Stimulated activated CD4-positive, alpha-beta T cell treated with anti-CD3 and anti-CD28 coated beads, Interleukin-2, amount 100 ng/mL, for 48 hours (primary cell): ENCODE data around the gene NOL4L.

Experiments
- DNase-seq, 2 donors: peaks; one replicate each; pipeline ENCODE4 v3.0.0-alpha.2; 2020

The NOL4L gene

DNA sequence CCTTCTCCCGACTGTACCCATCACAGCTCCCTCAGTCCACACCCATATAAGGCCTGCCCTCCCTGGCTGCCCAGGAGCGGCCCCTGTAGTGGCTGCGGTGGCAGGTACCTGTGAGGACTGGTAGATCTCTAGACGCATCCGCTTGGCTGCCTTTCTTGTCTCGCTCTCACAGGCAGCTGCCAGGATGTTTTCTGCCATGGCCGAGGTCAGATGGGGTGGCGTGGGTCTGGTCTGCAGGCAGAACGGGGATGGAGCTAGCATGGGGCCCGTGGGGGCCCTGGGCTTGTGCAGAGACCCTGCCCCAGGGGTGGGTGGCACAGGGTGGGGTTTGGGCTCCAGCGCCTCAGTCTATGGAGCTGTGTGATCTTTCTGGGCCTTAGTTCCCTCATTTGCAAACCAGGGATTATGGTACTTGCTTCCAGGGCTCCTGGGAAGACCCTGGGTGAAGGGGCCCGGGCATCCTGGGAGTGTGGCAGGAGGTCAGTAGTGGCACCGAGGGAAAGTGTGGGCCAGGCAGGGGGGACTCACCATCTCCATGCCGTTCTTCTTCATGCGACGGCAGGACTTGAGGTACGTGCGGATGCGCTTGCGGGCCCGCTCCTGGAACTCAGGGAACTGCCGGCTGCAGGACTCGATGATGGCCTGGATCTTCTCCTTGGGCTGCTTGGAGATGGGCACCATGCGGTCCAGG is 132.2 kb downstream of the NOL4L start:
- DNase-seq = no peak

DNA sequence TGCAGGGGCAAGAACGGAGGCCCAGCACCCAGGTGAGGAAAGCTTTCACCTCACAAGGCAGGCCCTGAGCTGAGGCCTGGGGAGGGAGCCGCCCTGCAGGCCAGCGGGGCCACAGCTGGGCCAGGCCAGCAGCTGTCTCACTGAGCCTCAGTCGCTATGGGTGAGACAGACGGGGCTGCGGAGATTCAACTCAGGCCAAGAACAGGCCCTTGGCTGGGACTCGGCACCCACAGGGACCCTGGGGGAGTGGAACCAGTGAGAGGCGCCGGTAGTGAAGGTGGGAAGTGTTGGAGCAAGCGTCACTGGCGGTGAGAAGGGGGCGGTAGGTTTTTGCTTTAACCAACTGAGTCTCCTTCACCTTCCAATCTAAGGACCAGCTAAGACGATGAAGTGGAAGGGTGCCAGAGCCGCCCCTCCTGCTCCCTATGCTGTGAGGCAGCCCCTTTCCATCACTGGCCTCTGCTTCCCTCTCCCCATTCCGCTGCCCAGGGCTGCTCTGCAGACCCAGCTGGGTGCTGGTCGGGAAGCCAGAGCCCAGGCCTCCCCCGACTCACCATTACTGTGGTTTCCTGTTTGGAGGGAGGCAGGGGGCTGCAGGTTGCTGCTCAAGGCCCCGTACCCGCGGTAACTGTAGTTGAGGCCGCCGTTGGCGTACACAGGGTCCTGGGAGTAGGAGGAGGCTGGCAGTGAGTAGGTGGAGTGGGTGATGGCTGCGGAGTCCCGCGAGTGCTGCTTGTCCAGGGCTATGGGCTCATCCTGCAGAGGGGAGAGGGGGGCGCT is 133.3 kb downstream of the NOL4L start:
- no peak for DNase-seq

DNA sequence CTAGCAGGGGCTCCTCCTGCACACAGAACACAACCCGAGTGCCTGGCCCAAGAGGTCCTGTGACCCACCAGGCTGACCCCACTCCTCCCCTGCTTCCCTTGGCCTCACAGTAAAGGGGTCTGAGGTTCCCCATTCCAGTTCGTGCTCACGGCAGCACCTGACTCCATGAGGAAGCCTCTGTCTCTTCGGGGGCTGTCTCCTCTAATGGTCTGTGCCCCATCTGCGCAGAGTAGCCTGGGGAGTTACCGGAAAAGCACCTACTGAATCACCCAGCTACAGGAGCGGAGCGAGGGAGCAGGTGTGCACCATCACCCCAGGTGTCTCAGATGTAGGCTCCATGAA is 133.8 kb downstream of the NOL4L start:
- DNase-seq = no peak

DNA sequence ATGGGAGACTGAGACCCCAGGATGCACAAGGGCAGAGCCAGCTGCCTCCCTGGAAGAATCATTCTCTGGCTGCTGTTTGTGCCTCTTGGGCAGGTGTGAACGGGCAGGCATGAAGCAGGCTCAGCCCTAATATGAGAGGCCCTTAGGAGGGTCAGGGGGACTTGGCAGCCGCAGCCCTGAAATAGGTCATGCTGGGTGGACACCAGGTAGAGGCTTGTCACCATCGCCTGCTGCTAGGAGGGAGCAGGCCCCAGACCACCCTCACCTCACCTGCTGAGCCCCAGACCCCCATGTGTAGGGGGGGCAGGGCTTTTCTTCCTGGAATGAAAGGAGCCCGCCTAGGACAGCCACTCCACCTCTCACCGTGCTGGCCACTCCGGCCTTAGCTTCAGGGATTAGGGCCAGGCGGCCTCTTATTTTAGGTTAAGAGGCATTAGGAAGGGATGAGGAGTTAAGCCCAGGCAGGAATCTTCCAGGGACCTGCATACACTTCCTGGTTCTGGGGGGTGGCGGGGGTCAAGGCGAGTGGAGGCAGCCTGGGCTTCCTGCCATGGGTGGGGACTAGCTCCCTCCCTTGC is 134.6 kb downstream of the NOL4L start:
- no peak for DNase-seq

DNA sequence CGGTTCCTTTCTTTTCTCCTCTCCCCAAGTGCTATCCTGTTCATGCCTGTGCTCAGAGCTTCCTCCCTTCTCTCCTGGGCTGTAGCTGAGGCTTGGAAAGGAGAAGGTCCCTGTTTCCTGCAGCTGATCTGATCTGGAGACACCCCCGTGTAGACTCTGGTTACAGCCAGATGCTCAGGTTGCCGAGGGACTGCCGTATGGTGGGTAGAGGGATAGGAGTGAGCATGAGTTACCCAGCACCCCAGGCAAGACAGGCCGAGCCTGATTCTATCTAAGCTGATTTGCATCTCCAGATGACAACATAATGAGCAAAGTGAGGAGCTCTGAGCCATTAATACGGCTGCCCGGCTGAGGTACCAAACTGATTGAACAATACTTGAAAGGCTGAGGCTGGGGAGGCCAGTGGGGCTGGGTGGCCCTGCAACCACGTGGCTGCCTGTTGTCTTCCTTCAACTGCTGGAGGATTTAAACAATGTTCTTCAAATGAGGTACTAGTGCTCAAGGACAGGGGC is 135.2 kb downstream of the NOL4L start:
- DNase-seq = no peak

DNA sequence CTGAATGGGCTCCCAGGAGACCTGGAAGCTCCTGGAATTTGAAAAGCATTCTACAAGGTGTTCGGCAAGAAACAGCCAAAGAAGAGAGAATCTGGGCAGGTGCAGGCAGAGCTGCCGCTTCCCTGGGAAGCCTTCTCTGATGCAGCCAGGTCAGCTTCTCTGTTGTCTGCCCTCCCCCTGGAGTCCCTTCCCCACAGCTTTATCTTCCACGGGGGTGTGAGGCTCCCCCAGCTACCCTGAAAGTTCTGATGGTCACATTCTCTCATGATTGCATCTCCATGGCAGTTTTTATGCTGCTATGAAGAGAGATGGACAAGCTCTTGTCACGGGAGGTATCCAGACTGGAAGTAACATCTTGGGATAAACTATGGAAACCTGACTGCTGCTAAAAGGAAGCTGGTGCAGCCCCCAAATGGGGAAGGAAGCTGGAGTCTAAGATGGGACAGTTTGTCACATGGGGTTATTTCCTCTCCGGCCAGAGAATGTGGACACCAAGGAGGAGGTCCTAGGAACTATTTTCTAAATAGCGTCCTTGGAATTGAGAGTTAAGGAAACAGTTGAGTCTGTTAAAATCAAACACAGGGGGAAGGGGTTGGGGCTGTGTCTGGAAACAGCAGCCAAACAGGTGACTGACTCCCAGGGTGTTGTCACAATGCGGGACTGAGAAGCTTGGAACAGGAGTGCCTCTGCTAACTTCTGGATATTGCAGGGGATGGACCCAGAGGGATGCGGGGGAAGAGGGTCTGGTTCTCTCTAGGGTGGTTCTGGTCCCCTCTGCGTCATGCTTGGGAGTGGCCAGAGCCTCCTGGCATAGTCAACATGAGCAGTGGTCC is 135.9 kb downstream of the NOL4L start:
- DNase-seq = no peak

DNA sequence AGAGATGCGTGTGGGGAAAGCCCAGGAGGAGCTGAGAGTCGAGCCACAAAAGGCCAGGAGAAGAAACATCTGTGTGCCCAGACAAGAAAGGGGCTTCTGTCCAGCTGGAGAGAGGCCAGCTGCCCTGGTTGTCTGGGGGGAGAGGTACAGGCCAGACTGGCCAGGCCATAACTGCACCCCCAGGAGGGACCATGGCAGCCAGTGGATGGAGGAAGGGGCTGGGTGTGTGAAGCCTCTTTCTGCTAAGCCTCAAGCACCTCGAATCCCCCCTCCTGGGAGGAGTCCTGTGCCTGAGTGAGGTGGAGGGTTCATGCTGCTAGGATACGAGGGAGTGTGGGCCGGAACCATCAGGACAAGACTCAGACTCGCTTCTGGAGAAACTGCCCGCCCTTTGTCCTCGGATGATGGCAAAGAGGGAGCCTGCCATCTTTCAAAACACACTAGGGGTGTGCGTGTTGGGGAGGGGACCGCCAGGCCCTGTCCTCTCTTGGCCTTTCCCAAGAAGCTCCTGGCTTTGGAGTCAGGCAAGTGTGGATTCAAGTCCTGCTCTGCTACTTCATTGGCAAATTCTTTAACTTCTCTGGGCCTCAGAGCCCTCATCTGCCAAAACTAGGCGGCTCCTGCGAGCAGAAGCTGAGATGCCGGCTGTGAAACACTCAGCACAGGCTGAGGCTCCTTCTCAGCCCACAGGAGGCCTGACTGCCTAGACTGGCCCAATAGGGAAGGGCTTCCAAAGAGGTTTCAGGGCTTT is 136.7 kb downstream of the NOL4L start:
- no peak for DNase-seq

DNA sequence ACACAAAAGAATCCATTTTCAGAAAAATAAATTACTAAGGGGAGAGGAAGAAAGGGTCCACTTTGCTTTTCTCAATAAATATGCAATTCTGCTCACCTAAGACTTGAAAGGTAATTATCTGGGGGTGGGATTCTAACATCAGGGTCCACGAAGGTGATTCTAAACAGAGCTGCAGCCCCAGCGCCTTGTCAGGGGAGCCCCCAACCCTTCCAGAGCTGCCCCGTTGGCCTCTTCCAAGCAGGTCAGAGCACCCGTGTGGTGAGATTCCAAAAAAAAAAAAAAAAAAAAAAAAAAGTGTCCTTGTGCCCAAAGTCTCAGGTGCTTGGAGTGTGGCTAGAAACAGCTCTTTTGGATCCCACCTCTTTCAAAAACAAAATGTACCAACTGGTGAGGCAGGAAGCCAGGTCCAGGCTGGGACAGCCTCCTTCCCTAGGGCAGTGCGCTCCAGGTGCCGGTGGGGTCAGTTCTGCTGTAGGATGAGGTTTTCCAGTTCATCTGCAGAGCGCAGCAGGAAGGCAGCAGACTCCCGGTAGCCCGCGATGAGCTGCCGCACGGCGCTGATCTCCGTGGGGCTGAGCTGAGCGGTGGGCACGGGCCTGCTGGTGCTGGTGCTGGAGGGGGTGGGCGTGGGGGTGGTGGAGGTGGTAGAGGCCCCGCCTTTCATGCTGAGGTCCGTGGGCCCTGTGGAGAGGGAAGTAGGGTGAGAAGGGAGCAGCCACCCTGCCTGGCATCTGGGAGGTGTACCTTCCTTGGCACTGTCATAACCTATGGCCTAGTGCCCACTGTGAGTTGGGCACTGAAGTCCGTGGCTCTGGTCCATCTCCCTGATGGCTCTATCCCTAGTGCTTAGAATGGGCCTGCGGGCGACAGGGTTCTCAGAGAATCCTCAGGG is 137.8 kb downstream of the NOL4L start:
- DNase-seq = no peak

DNA sequence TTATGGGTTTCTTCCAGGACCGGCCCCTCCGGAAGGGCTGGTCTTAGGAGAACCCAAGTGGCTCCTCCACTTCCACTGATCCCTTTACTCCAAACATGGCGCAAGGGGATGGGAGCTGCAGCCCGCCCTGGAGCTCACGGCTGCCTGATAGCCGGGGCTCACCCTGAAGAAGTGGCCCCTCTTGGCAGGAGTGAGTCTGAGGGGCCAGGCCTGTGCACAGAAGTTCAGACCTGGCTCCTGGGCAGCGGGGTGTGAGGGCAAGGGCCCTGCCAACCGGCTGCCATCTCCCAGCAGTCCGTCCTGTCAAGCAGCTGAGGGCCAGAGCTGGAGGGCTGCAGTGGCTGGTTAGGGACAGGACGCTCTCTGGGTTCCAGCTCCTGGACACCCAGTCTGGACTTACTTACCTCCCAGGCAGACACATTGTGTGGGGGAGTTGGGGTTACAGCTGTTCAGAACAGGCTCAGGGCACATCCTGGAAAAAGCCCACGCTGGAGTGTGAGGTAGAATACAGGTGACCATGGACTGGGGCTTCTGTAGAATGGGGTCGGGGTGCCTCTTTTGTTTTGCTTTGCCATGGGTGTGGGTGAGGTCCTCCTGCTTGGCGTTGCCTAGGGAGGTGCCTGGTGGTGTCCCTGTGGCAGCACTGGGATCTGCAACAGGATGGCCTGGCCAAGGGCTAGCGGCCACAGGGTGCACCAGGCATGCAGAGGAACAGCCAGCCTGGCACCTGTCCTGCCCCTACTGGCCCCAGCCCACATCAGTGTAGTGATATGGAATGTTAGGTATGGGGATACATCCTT is 138.6 kb downstream of the NOL4L start:
- DNase-seq = no peak

DNA sequence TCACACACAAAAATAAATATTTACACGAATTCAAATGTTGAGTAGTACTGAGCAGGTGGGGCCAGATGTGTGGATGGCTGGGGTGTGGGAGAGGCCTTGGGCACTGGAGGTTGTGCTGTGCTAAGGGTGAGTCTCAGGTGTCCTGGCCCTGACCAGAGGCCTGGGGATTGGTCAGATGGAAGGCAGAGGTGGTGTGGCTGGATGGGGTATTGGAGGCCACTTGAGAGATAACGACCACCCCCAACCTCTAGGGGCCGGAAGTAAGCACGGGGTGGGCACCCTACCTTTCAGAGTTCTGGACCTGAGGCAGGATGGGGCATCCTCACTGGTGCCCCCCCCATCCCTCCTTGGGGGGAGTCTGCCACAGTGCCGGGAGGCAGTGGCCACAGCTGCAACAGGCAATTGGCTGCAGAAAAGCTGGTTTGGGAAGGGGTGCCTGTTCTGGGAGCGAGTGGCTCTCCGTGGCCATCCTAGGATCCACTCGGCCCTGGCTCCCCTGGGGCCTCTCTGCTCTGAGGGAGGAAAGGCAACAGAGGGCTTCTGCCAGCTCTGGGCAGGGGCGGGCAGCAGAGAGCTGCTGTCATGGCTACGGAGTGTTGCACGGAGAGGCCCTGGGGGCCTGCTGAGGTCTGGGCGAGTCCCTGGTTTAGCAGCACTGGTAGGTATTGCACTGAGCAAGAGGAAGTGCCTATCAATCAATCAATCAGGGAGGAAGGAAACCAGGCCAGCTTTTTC is 139.4 kb downstream of the NOL4L start:
- no peak for DNase-seq

DNA sequence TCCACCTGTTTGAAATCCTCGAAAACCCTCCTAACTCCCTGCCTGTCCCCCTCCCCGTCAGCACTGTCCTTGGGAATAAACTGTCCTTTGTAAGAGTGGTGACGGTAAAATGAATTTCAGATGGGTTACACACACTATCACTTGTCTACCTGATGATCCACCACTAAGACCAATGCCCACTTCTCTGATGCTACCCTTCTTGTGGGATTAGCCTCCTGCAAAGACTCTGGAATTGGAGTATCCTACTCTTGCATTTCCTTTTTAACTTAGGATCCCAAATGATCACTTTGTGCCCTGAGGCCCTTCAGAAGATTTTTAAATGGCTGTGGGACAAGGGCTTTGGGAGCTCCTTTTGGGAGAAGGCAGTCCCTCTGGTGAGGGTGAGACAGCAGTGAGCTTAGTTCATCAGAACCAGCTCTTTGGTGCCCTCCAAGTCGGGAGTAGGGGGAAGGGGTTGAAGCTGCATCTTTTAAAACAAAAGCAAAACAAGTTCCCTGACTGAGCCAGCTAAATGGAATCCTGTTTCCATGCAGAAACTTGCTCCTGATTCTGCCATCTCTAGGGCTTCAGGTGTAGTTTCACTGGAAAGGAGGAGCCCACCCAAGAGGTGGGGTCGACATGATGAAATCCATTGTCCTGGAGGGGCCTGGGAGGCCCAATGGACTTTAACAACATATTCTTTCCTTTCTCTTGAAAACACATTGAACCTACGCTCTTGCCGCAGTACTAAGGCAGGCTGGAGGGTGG is 140.5 kb downstream of the NOL4L start:
- DNase-seq = no peak

DNA sequence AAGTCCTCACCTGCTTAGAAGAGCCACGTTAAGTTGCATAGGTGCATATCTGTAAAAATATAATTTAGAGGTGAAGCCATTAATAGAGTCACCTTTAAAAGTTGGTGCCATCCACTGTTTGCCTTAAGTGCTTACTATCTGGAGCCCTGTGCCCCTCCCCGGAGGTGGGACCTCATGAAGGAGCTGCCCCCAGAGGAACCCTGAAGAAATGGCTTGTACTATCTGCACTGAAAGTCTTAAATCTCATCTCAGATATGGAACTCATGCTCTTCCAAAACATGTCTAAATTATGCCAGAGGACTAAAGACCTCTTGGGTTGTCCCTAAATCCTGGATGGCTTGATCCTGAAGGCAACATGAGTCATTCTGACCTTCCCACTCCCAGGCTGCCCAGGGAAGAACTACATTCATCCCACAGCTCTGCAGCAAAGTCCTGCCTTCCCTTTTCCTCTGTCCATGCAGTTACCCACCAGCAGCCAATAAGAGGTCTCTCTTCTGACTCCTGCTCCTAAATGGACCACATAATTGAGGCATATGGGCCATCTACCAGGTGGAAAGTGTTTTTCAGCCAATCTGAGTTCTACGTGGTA is 141.7 kb downstream of the NOL4L start:
- no peak for DNase-seq

DNA sequence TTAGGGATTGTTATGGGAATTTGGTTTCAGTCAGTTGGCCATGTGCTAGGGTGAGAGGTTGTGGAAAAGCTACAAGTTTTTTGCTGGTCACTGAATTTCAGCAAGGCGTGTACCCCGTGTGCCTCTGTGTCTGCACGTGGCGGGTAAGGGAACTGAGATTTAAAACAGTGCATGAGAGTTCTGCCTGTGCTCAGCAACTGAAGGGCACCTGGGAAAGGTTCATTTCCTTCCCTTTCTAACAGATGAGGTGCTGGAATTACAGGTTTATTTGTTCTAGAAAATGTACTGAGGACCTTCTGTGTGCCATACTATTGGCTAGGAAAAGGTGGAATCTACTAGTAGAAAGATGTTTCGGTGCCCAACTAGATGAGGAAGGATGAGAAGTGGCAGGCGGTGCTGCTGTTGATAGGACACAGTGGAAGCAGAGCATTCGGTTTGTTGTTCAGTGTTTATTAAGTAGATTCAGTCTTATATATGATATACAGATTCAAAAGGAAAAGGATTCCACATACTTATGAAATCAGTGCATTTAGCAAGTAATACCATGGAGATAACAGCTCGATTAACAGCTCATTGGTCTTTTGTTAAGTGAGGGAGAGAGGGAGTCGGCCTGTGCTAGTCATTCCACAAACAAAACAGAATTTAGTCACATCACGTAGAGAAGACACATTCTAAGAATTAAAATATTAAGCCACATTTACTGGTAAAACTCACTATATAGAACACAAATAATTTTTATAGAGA is 142.3 kb downstream of the NOL4L start:
- DNase-seq = no peak

DNA sequence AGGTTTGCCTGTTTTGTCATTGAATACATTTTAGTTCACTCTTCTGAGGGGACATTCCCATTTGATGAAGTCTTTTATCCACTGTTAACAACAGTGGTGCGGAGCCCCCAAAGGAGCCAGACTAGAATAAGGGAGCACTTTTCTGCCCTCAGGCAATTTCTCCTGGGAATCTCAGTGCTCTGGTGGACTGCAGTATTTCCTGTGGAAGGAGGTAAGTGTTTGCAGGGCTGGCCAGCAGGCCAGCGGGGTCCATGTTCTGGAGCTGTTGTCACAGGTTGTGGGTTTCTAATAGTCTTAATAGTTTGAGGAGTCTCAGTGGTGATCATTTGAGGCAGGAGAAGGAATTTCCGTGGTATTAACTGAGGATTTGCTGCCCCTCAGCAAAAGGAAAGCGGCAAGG is 143.5 kb downstream of the NOL4L start:
- no peak for DNase-seq

DNA sequence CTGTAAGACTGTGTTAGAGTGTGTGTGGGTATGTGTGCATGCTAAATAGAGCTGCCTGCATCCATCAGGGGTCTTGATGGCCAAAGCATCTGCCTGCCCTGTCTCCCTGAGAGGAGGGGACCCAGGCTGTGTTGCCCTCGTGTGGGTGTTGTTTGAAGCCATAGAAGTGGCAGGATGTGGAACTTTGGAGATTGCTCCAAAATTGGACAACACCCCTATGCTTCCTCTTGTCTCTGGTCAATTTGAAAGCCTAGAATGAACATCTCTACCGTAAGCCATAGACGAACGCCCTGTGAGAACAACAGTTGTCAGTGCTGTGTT is 144.4 kb downstream of the NOL4L start:
- no peak for DNase-seq

DNA sequence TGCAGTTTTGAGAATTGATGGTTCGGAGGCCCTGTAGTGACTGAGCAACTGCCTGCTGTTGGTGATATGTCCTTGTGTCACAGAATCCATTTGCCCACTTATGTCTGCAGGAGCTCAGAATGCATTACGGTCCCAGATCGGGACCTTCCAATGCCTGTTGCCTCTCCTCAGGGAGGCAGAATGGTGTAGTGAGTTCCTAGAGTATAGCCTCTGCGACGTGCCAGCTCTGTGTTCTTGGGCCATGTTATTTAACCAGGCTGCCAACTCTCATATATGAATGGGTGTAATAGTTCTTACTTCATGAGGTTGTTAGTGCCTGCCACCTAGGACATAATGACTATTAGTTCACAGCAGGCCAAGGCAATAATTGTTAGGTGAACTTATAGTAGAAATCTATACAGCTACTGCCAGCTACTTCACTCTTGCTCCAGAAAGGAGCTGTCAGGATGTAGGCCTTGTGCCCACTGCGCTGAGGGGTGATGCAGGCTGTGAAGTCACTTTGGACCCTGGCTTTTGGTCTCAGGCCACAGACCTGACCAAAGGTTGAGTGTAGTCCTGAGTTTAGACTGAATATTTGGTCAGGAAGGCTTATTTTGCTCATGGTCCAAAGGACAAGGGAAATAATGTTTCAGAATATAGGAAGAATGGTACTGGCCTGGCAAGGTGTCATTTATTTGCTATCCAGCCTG is 144.9 kb downstream of the NOL4L start:
- no peak for DNase-seq

DNA sequence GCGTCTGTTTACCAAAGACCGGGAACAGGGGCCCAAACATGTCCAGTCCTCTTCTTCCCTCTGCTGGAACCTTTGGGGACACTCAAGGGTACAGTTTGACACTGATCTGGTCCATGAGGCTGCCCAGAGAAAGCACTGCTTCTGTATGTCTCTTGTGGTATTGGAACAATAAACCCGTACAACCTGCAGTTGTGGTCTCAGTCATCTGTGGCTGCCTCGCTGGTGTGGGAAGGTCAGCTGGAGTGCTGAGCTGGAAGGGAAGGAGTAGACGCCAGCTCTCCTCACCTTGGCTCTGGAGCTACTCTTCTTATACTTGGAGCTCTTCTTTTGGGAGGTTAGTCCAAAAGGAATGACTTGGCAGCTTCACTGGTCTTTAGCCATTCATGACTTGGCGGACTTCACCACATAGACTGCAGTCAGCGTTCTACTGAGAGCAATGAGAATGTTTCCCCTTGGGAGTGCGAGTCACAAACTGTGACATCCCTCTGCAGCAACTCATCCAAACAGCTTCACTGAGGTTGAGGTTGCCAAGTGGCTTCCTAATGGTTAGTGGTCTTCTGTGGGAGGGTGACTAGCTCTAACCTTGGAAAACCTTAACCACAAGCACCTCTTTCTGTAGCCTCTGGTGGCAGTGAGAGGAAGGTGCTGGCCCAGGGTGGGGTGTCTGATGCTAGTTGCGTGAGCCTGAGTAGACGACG is 145.9 kb downstream of the NOL4L start:
- peak; percentile 15 to 22 for DNase-seq
